Measurements from ENCODE around the gene ZNF311. TPM values are rescaled to one million over a fixed set of nuclear protein-coding genes. Genes with fewer than 3 reads are reported as not detected.

ZNF311 gene
- total RNA-seq, 4 donors from 2014 or later = 1.1 to 1.9 TPM; not detected in 2

DNA sequence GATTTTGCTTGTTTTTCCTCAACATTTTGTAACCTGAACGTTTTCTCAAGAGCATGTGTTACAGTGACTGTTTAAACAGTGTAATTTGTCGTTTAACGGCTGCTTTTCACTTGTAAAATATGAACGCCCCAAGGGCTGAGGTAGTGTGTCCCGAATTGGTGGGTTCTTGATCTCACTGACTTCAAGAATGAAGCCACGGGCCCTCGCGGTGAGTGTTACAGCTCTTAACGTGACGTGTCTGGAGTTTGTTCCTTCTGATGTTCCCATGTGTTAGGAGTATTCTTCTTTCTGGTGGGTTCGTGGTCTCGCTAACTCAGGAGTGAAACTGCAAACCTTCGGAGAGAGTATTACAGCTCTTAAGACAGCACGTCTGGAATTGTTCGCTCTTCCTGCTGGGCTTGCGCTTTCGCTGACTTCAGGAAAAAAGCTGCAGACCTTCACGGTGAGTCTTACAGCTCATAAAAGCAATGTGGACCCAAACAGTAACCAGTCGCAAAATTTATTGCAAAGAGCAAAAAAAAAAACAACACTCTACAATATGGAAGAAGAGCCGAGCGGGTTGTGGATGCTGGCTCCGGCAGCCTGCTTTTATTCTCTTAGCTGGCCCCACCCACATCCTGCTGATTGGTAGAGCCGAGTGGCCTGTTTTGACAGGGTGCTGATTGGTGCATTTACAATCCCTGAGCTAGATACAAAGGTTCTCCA, 56.2 kb downstream of the ZNF311 start:
- Histone ChIP-seq H3K27ac (no peak overlapping the region), H3K27me3 (peaks cover 9% of the 10 kb centered on the region), H3K36me3 (no peaks in the 10 kb centered on the region), H3K4me3 (no peak overlapping the region), H3K9me3 (no peaks in the 10 kb centered on the region), H3K4me1 (peaks cover 0 to 26% (median 3%) of the 10 kb centered on the region in 4 donors)
- in situ Hi-C loops (cut with MboI; ENCODE audit: low pct_ligation_motif_present in 1 of 4, low pct_unique_long_range_greater_than_20kb in 1 of 4, low sequenced_read_pairs in 3 of 4) (loop anchor here in 1 of 4 donors (5.0 kb wide), 1 partner anchor 33 kb away; no protein-coding TSS in a partner anchor), intact Hi-C loops (cut with DNase I; ENCODE audit: low total_unique reads) (no loop called here)
- TF ChIP-seq, protein P1, sequence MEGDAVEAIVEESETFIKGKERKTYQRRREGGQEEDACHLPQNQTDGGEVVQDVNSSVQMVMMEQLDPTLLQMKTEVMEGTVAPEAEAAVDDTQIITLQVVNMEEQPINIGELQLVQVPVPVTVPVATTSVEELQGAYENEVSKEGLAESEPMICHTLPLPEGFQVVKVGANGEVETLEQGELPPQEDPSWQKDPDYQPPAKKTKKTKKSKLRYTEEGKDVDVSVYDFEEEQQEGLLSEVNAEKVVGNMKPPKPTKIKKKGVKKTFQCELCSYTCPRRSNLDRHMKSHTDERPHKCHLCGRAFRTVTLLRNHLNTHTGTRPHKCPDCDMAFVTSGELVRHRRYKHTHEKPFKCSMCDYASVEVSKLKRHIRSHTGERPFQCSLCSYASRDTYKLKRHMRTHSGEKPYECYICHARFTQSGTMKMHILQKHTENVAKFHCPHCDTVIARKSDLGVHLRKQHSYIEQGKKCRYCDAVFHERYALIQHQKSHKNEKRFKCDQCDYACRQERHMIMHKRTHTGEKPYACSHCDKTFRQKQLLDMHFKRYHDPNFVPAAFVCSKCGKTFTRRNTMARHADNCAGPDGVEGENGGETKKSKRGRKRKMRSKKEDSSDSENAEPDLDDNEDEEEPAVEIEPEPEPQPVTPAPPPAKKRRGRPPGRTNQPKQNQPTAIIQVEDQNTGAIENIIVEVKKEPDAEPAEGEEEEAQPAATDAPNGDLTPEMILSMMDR (IDR thresholded peaks at IDR 0.05) = no peak
- TF ChIP-seq EP300 (IDR thresholded peaks at IDR 0.05; ENCODE audit: low read depth) (no peak), POLR2AphosphoS5 (IDR thresholded peaks at IDR 0.05) (no peak), POLR2A (IDR thresholded peaks at IDR 0.05) (no peak)
- 72 to 78% methylated on average over 9 to 23 of the region's 23 CpGs for WGBS, 2 donors (ENCODE audit: low coverage in 1 of 2)
- no peak for DNase-seq

DNA sequence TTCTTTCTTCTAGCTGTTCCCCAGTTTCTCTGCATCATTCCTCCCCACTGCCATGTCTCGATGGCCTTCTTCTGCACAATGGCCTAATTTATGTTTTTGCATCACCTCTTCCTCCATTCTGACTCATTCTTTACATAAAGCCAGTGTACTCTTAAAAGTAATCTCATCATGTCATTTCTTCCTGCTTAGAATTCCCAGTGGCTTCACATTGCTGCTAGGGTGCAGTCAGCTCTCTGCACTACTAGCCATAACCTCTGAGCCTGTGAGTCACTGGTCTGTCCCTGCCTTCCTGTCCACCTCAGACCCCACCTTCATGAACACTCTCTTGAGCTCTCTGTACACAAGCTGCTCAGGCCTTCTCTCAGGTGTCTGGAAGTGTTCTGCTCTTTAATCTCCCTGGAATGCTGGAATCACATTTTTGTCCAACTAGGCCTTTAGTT, 57.3 kb downstream of the ZNF311 start:
- H3K9me3 ChIP-seq = no peaks in the 10 kb centered on the region
- peak overlapping the region; percentile 32 to 70 (median 64) for H3K27ac ChIP-seq
- DNase-seq = peak; percentile 52
- H3K27me3 ChIP-seq = no peaks in the 10 kb centered on the region
- H3K36me3 ChIP-seq = no peaks in the 10 kb centered on the region
- no peak overlapping the region for H3K4me3 ChIP-seq
- 43% methylated on average over 1 of the region's 1 CpG; no CpG with 5 or more reads in 1 of the 2 donors for WGBS, 2 donors (ENCODE audit: low coverage in 1 of 2)
- in situ Hi-C loops (cut with MboI; ENCODE audit: low pct_ligation_motif_present in 1 of 4, low pct_unique_long_range_greater_than_20kb in 1 of 4, low sequenced_read_pairs in 3 of 4) (loop anchor here in 1 of 4 donors (5.0 kb wide), 1 partner anchor 34 kb away; no protein-coding TSS in a partner anchor), intact Hi-C loops (cut with DNase I; ENCODE audit: low total_unique reads) (no loop called here)
- TF ChIP-seq EP300 (IDR thresholded peaks at IDR 0.05; ENCODE audit: low read depth) = no peak
- TF ChIP-seq, protein P1 (IDR thresholded peaks at IDR 0.05) = peak in 1 of 5 experiments; percentile 19
- peak; percentile 11 for TF ChIP-seq POLR2A (IDR thresholded peaks at IDR 0.05)
- TF ChIP-seq POLR2AphosphoS5 (IDR thresholded peaks at IDR 0.05) = peak in 2 of 3 donors; percentile 21 to 60
- peaks cover 0 to 28% (median 11%) of the 10 kb centered on the region in 4 donors for H3K4me1 ChIP-seq

DNA sequence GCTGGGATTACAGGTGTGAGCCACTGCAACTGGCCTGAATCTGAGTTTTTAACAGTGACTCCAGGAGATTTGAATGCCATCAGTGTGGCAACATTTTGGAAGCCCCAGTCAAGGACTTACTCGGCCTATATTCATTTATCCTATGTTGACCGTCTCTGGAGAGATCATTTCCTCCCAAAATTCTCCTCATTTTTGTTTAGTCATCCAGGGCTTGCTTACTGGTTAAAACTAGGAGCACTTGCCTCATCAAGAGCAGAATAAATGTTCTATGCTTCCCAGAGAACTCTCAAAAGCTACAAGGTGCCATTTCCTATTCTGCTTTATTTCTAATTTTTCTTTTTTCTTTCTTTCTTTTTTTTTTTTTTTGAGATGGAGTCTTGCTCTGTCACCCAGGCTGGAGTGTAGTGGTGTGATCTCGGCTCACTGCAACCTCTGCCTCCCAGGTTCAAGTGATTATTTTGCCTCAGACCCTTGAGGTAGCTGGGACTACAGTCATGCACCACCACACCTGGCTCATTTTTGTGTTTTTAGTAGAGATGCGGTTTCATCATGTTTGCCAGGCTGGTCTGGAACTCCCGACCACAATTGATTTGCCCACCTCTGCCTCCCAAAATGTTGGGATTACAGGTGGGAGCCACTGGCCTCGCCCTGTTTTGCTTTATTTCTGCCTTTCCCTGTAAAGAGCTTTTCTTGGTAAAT, 57.9 kb downstream of the ZNF311 start:
- no peak overlapping the region for H3K4me3 ChIP-seq
- no peak for DNase-seq
- no peaks in the 10 kb centered on the region for H3K36me3 ChIP-seq
- no peaks in the 10 kb centered on the region for H3K27me3 ChIP-seq
- TF ChIP-seq, protein P1 (IDR thresholded peaks at IDR 0.05) = no peak
- TF ChIP-seq POLR2A (IDR thresholded peaks at IDR 0.05) (no peak), POLR2AphosphoS5 (IDR thresholded peaks at IDR 0.05) (no peak), EP300 (IDR thresholded peaks at IDR 0.05; ENCODE audit: low read depth) (no peak)
- in situ Hi-C loops (cut with MboI; ENCODE audit: low pct_ligation_motif_present in 1 of 4, low pct_unique_long_range_greater_than_20kb in 1 of 4, low sequenced_read_pairs in 3 of 4) = loop anchor here in 1 of 4 donors (5.0 kb wide), 1 partner anchor 35 kb away; no protein-coding TSS in a partner anchor
- WGBS, 2 donors (ENCODE audit: low coverage in 1 of 2) = 83% methylated on average over 3 to 6 of the region's 6 CpGs
- intact Hi-C loops (cut with DNase I; ENCODE audit: low total_unique reads) = no loop called here
- no peaks in the 10 kb centered on the region for H3K9me3 ChIP-seq
- H3K27ac ChIP-seq = peak overlapping the region; percentile 32 to 70 (median 64)
- peaks cover under 1 to 32% (median 12%) of the 10 kb centered on the region in 4 donors for H3K4me1 ChIP-seq

DNA sequence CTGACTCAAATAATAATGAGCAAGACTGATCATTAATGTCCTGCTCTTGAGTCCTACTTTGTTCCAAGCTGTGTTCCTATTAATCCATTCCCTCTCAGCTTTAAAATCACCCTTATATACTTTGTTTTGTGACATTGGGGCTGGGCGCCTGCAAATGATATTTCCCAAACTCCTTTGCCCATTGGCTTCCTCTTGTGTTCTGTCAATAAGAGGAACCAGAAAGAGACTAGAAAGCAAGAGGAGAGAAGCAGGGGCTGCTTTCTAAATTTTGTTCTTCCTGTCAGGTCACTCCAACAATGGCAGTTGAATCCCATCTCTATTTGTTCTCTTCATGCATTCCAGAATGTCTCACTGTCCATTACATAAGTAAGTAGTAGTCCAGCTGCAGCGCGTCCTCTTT, 59.8 kb downstream of the ZNF311 start:
- Histone ChIP-seq H3K27me3 (no peaks in the 10 kb centered on the region), H3K4me1 (peaks cover 7 to 43% (median 26%) of the 10 kb centered on the region in 4 donors), H3K36me3 (no peaks in the 10 kb centered on the region), H3K27ac (no peak overlapping the region), H3K4me3 (no peak overlapping the region), H3K9me3 (no peaks in the 10 kb centered on the region)
- in situ Hi-C loops (cut with MboI; ENCODE audit: low pct_ligation_motif_present in 1 of 4, low pct_unique_long_range_greater_than_20kb in 1 of 4, low sequenced_read_pairs in 3 of 4) (loop anchor here in 1 of 4 donors (5.0 kb wide), 1 partner anchor 37 kb away; no protein-coding TSS in a partner anchor), intact Hi-C loops (cut with DNase I; ENCODE audit: low total_unique reads) (no loop called here)
- WGBS, 2 donors (ENCODE audit: low coverage in 1 of 2) = 91 to 93% methylated on average over 3 of the region's 3 CpGs
- DNase-seq = no peak
- TF ChIP-seq, protein P1 (IDR thresholded peaks at IDR 0.05) = no peak

All from transverse colon (tissue), 4 donors.